ENCODE data around the gene RFX7. TPM values are rescaled to one million over a fixed set of nuclear protein-coding genes. Genes with fewer than 3 reads are reported as not detected.
A peak's percentile ranks its signal among the peaks of the same experiment; 100 is the strongest.

Gene RFX7
- total and polyA plus RNA-seq, 2 experiments from 2014 or later = 5.9 to 11.6 TPM

DNA sequence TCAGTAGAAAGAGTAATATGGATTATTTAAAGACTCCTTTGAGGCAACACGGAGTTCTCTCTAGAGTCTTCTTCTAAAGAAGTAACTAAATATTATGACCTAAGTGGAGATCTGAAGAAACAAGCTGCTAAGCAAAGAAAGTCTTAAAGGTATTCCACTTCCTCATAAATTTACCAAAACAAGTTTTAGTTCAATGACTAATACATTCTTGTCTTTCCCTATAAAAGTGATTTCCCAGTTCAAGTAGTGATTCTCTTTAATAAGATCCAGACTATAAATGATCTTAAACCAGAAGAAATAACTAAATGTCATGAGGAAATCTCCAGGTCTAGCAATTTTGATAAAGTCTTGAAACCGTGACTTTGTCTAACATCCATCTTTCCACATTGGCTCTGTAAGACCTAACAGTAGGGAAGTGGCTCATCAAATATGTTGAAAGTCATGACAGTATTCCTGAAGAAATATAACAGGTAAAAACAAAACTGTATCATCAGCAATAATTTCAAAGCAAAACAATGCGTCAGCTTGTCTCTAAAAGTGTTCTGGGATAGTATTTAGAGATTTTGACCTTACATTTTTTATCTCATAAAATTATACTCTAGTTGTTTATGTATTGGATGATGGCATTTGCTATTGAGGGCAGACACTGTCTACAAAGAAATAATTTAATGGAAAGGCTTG lies 198.5 kb downstream of the RFX7 start:
- no peak for DNase-seq (ENCODE audit: low read depth in 1 of 2, low spot score in 1 of 2)
- Histone ChIP-seq H3K4me3 (no peak overlapping the region), H3K27ac (no peak overlapping the region), H3K4me1 (ENCODE audit: low read depth) (no peaks in the 10 kb centered on the region), H3K9me3 (ENCODE audit: low read depth) (no peaks in the 10 kb centered on the region), H3K36me3 (no peaks in the 10 kb centered on the region), H3K27me3 (no peaks in the 10 kb centered on the region)
- TF ChIP-seq, protein P1, sequence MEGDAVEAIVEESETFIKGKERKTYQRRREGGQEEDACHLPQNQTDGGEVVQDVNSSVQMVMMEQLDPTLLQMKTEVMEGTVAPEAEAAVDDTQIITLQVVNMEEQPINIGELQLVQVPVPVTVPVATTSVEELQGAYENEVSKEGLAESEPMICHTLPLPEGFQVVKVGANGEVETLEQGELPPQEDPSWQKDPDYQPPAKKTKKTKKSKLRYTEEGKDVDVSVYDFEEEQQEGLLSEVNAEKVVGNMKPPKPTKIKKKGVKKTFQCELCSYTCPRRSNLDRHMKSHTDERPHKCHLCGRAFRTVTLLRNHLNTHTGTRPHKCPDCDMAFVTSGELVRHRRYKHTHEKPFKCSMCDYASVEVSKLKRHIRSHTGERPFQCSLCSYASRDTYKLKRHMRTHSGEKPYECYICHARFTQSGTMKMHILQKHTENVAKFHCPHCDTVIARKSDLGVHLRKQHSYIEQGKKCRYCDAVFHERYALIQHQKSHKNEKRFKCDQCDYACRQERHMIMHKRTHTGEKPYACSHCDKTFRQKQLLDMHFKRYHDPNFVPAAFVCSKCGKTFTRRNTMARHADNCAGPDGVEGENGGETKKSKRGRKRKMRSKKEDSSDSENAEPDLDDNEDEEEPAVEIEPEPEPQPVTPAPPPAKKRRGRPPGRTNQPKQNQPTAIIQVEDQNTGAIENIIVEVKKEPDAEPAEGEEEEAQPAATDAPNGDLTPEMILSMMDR (IDR thresholded peaks at IDR 0.05; ENCODE audit: low read depth, low read length) = no peak

DNA sequence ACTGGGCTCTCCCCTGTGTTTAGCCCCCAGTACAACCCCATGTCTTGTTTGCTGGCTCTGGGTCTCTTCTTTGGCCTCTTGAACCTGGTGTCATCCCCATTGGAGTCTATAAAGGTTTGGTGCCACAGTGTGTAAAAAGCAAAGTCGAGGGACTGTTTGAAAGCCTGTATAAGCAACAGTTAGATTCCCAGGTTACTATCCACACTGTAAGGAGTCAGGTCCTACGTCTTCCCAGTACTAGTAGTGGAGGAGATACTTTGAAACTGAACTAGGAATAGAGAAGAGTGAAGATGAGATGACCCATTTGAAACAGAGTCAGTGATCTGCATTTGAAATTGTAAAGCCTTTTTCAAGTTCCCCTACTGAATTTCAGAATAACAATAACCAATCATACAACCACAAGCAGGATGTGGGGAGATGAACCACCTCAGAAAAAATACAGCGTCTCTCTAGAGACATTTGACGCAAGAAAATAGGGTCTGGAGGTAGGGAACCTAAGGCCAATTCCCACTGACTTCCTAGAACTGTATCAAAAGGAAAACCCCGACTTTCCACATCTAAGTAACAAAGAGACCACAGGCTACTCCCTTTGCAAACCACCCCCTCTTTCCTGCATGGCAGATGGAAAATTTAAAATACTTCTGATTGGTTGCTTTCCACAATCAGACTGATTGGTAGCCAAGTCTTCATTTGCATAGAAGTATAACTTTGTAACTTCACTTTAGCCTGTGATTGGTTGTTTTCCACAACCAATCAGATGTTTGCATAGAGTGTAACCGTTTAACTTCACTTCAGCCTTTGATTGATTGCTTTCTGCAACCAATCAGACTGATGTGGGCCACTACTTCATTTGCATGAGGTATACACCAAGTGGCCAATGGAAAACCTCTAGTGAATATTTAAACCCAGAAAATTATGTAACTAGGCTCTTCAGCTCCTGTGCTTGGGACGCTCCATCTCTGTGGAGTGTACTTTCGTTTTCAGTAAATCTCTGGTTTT lies 200.4 kb downstream of the RFX7 start:
- no peaks in the 10 kb centered on the region for H3K9me3 ChIP-seq (ENCODE audit: low read depth)
- H3K27ac ChIP-seq = no peak overlapping the region
- no peaks in the 10 kb centered on the region for H3K4me1 ChIP-seq (ENCODE audit: low read depth)
- TF ChIP-seq, protein P1 (IDR thresholded peaks at IDR 0.05; ENCODE audit: low read depth, low read length) = no peak
- no peak for DNase-seq (ENCODE audit: low read depth in 1 of 2, low spot score in 1 of 2)
- H3K4me3 ChIP-seq = no peak overlapping the region
- no peaks in the 10 kb centered on the region for H3K27me3 ChIP-seq
- no peaks in the 10 kb centered on the region for H3K36me3 ChIP-seq

DNA sequence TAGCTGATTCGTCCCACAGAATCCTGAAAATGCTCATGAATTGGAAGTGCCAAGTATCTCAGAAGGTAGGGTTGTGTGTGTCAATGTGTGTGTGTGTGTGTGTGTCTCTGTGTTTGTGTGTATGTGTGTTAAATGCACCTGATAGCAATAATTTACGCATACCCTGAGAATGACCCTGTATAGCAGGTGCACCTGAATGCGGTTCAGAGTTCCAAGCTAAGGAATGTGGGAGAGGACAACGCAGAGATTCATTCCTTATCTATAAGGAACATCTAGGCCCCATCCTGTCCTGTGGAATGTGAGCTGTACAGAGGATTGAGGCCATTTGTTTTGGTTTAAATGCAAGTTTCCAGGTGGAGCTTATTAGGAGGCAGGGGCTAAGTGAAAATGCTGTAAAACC lies 201.2 kb downstream of the RFX7 start:
- H3K27me3 ChIP-seq = no peaks in the 10 kb centered on the region
- H3K4me1 ChIP-seq (ENCODE audit: low read depth) = no peaks in the 10 kb centered on the region
- no peak overlapping the region for H3K27ac ChIP-seq
- H3K9me3 ChIP-seq (ENCODE audit: low read depth) = no peaks in the 10 kb centered on the region
- TF ChIP-seq, protein P1 (IDR thresholded peaks at IDR 0.05; ENCODE audit: low read depth, low read length) = no peak
- H3K36me3 ChIP-seq = no peaks in the 10 kb centered on the region
- DNase-seq (ENCODE audit: low read depth in 1 of 2, low spot score in 1 of 2) = no peak
- no peak overlapping the region for H3K4me3 ChIP-seq

DNA sequence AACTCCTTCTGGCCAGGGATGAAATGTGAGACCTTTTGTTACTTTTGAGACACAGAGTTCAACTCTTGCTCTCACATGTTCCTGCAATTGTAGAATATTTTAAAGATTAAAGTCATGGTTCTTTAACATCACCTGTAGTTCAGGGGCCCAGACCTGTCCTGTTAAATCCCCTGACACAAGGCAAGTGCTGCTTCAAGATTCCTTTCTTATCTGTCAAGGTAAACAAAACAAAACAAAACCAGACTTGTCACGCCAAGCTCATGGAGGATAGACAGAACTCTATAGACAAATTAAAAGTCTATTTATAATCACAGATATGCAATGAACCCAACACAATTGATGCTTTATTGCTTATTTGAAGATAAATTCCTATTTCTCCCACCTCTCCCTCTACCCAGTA lies 201.6 kb downstream of the RFX7 start:
- TF ChIP-seq, protein P1 (IDR thresholded peaks at IDR 0.05; ENCODE audit: low read depth, low read length) = no peak
- Histone ChIP-seq H3K9me3 (ENCODE audit: low read depth) (no peaks in the 10 kb centered on the region), H3K27me3 (no peaks in the 10 kb centered on the region), H3K27ac (no peak overlapping the region), H3K36me3 (no peaks in the 10 kb centered on the region), H3K4me3 (no peak overlapping the region), H3K4me1 (ENCODE audit: low read depth) (no peaks in the 10 kb centered on the region)
- DNase-seq (ENCODE audit: low read depth in 1 of 2, low spot score in 1 of 2) = no peak

DNA sequence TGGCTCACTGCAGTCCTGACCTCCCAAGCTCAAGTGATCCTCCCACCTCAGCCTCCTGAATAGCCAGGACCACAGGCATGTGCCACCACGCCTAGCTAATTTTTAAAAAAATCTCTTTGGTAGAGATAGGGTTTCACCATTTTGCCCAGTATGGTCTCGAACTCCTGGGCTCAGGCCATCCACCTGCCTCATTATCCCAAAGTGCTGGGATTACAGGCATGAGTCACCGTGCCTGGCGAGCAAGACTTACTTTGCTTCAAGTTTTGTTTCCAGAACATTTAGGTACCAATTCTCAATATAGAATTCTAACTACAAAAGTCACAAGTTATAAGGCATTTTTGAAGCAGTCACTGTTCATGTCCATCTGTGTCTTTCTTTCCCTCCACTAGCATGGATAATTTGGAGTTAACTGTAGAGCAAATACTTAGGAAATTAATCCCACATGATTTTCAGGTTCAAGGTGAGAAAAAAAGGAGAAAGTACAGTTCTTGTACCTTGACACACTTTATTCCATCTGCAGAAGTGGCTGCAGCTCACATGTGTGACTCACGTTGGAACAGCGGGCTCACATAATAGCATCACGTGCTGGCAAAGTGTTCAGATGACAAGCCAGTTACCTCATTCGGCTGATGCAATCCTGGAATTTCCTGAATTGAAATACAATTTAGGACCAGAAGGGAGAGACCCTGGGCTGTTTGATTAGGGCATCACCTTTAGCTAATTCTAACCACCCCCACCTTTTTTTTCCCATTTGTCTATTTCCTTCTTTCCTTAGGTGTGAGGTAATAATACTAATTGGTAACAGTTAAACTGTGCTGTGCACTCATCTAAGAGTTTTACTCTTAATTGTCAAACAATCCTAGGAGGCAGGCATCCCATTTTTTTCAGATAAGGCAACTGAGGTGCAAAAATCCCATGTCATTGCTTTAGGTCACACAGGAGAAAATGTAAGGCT lies 203.3 kb downstream of the RFX7 start:
- TF ChIP-seq, protein P1 (IDR thresholded peaks at IDR 0.05; ENCODE audit: low read depth, low read length) = no peak
- no peak overlapping the region for H3K27ac ChIP-seq

More for the DNA sequence above, 203.3 kb downstream of the RFX7 start:
- Histone ChIP-seq H3K27me3 (no peaks in the 10 kb centered on the region), H3K36me3 (no peaks in the 10 kb centered on the region), H3K9me3 (ENCODE audit: low read depth) (no peaks in the 10 kb centered on the region), H3K4me1 (ENCODE audit: low read depth) (no peaks in the 10 kb centered on the region), H3K4me3 (no peak overlapping the region)
- peak in 1 of 2 donors; percentile 96 for DNase-seq (ENCODE audit: low read depth in 1 of 2, low spot score in 1 of 2)
